ENCODE results near the gene BTBD9.

BTBD9 gene

DNA sequence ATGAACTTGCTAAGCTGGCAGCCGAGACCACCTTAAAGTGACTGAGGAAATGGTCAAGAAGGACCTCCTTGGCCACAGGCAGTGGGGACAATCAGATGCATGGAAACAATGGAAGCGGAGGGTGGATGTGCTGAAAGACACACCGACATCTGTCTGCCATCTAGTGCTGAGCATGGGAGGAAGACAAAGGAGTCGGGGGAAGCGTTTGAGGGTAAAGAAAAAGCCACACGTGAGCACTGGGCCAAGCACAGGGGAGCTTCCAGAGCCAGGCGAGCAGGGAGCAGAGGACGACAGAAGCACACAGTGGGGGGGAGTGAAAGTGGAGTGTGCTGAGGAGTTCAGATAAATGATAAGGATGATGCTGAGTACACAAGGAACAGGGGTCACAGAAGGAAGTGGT lies 452.4 kb downstream of the BTBD9 start:
- Histone ChIP-seq H3K27me3 (ENCODE audit: control insufficient read depth in 1 of 2, insufficient read depth in 1 of 2, low read length in 2 of 2) (no peaks in the 10 kb centered on the region), H3K14ac (ENCODE audit: low read length in 2 of 2) (no peak overlapping the region), H3K9ac (ENCODE audit: low read length) (no peak overlapping the region), H2BK15ac (ENCODE audit: low read depth, poor library complexity, severe bottlenecking) (no peak overlapping the region), H3K27ac (ENCODE audit: low read length, poor library complexity, severe bottlenecking) (no peak overlapping the region), H2AFZ (ENCODE audit: low read depth, low read length) (no peak overlapping the region), H2BK5ac (ENCODE audit: low read depth, low read length, poor library complexity, severe bottlenecking) (no peak overlapping the region), H3K4me3 (ENCODE audit: insufficient read depth in 1 of 2, low read depth in 1 of 2, low read length in 2 of 2) (no peak overlapping the region), H2BK120ac (ENCODE audit: low read depth, low read length) (no peak overlapping the region), H3K9me3 (ENCODE audit: control insufficient read depth, low read length) (no peaks in the 10 kb centered on the region), H3K18ac (ENCODE audit: low read depth in 1 of 2, low read length in 2 of 2) (no peak overlapping the region), H3K36me3 (ENCODE audit: control insufficient read depth in 1 of 2, insufficient read depth in 2 of 2, low read depth in 1 of 2, low read length in 2 of 2) (peaks cover 6 to 8% of the 10 kb centered on the region in 2 experiments), H2AK5ac (ENCODE audit: low read length, severe bottlenecking) (no peak overlapping the region), H3K4me2 (ENCODE audit: low read length, poor library complexity, severe bottlenecking) (no peak overlapping the region), H2BK12ac (ENCODE audit: low read length in 2 of 2) (no peak overlapping the region), H3K4me1 (ENCODE audit: control insufficient read depth, insufficient read depth, low read depth, low read length) (peaks cover 2% of the 10 kb centered on the region), H3K79me1 (replicated peaks; ENCODE audit: low read length, poor library complexity, severe bottlenecking) (no peaks in the 10 kb centered on the region), H3K4ac (ENCODE audit: low read depth in 1 of 2, low read length in 2 of 2) (no peak overlapping the region), H4K8ac (ENCODE audit: low read length) (no peak overlapping the region), H3K23ac (ENCODE audit: low read length in 2 of 2) (no peak overlapping the region), H4K91ac (ENCODE audit: low read length) (no peak overlapping the region)
- 72% methylated on average over 8 of the region's 8 CpGs for WGBS
- no peak for DNase-seq

DNA sequence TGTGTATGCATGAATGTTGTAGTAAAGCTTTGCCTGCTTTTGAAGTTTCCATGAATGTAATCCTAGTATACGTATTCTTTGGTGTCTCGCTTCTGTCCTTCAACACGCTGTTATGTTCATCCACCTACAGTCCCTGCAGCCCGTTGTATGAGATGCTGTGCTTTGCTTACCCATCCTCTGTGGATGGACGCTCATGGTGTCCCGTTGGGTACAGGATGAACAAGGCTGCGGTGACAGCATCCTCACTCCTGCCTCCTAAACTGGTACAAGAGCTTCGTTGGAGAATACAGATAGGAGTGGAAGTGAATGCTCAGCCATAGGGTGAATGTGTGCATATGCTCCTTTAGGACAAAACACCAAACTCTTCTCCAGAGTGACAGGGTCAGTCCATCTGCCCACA lies 454.0 kb downstream of the BTBD9 start:
- Histone ChIP-seq H2AFZ (ENCODE audit: low read depth, low read length) (no peak overlapping the region), H3K79me1 (replicated peaks; ENCODE audit: low read length, poor library complexity, severe bottlenecking) (no peaks in the 10 kb centered on the region), H2AK5ac (ENCODE audit: low read length, severe bottlenecking) (no peak overlapping the region), H3K14ac (ENCODE audit: low read length in 2 of 2) (no peak overlapping the region), H3K27ac (ENCODE audit: low read length, poor library complexity, severe bottlenecking) (no peak overlapping the region), H2BK5ac (ENCODE audit: low read depth, low read length, poor library complexity, severe bottlenecking) (no peak overlapping the region), H4K8ac (ENCODE audit: low read length) (no peak overlapping the region), H3K36me3 (ENCODE audit: control insufficient read depth in 1 of 2, insufficient read depth in 2 of 2, low read depth in 1 of 2, low read length in 2 of 2) (peaks cover 3 to 8% of the 10 kb centered on the region in 2 experiments), H3K4me3 (ENCODE audit: insufficient read depth in 1 of 2, low read depth in 1 of 2, low read length in 2 of 2) (no peak overlapping the region), H2BK15ac (ENCODE audit: low read depth, poor library complexity, severe bottlenecking) (no peak overlapping the region), H3K27me3 (ENCODE audit: control insufficient read depth in 1 of 2, insufficient read depth in 1 of 2, low read length in 2 of 2) (no peaks in the 10 kb centered on the region), H3K23ac (ENCODE audit: low read length in 2 of 2) (no peak overlapping the region), H2BK120ac (ENCODE audit: low read depth, low read length) (no peak overlapping the region), H3K4ac (ENCODE audit: low read depth in 1 of 2, low read length in 2 of 2) (no peak overlapping the region), H3K4me2 (ENCODE audit: low read length, poor library complexity, severe bottlenecking) (no peak overlapping the region), H4K91ac (ENCODE audit: low read length) (no peak overlapping the region), H3K18ac (ENCODE audit: low read depth in 1 of 2, low read length in 2 of 2) (no peak overlapping the region), H3K4me1 (ENCODE audit: control insufficient read depth, insufficient read depth, low read depth, low read length) (no peaks in the 10 kb centered on the region), H2BK12ac (ENCODE audit: low read length in 2 of 2) (no peak overlapping the region), H3K9ac (ENCODE audit: low read length) (no peak overlapping the region), H3K9me3 (ENCODE audit: control insufficient read depth, low read length) (no peaks in the 10 kb centered on the region)
- WGBS, result 96% methylated on average over 8 of the region's 8 CpGs
- no peak for DNase-seq

DNA sequence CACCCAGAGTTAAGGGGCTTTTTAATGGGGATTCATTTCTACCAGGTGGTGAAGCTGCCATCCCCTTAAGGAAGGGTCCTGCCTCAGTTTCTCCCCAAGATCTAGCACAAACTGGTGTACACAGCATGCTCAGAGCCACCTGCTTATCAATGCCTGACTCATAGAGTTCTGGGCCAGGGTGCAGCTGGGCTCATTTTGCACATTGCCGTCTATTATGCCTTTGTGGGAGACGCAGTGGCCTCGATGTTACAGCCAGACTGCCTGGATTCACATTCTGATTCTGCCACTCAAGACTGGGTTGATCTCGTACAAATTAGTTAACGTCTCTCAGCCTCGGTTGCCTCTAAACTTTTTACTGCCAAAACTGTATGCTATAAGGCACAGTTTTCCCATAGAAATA lies 454.5 kb downstream of the BTBD9 start:
- no peak overlapping the region for H3K4ac ChIP-seq (ENCODE audit: low read depth in 1 of 2, low read length in 2 of 2)
- H2BK5ac ChIP-seq (ENCODE audit: low read depth, low read length, poor library complexity, severe bottlenecking), result no peak overlapping the region
- no peak overlapping the region for H3K14ac ChIP-seq (ENCODE audit: low read length in 2 of 2)
- no peak overlapping the region for H3K27ac ChIP-seq (ENCODE audit: low read length, poor library complexity, severe bottlenecking)
- H3K27me3 ChIP-seq (ENCODE audit: control insufficient read depth in 1 of 2, insufficient read depth in 1 of 2, low read length in 2 of 2), result no peaks in the 10 kb centered on the region
- H2BK12ac ChIP-seq (ENCODE audit: low read length in 2 of 2), result no peak overlapping the region
- no peak overlapping the region for H3K9ac ChIP-seq (ENCODE audit: low read length)
- H2BK15ac ChIP-seq (ENCODE audit: low read depth, poor library complexity, severe bottlenecking), result no peak overlapping the region
- no peaks in the 10 kb centered on the region for H3K9me3 ChIP-seq (ENCODE audit: control insufficient read depth, low read length)
- H3K4me3 ChIP-seq (ENCODE audit: insufficient read depth in 1 of 2, low read depth in 1 of 2, low read length in 2 of 2), result no peak overlapping the region
- no peak overlapping the region for H3K23ac ChIP-seq (ENCODE audit: low read length in 2 of 2)
- no peak for DNase-seq
- no peak overlapping the region for H2AK5ac ChIP-seq (ENCODE audit: low read length, severe bottlenecking)
- no peaks in the 10 kb centered on the region for H3K4me1 ChIP-seq (ENCODE audit: control insufficient read depth, insufficient read depth, low read depth, low read length)
- no peak overlapping the region for H2AFZ ChIP-seq (ENCODE audit: low read depth, low read length)
- no peak overlapping the region for H3K4me2 ChIP-seq (ENCODE audit: low read length, poor library complexity, severe bottlenecking)
- H3K79me1 ChIP-seq (replicated peaks; ENCODE audit: low read length, poor library complexity, severe bottlenecking), result no peaks in the 10 kb centered on the region
- H3K36me3 ChIP-seq (ENCODE audit: control insufficient read depth in 1 of 2, insufficient read depth in 2 of 2, low read depth in 1 of 2, low read length in 2 of 2), result peaks cover 3 to 8% of the 10 kb centered on the region in 2 experiments
- 97% methylated on average over 6 of the region's 6 CpGs for WGBS
- no peak overlapping the region for H3K18ac ChIP-seq (ENCODE audit: low read depth in 1 of 2, low read length in 2 of 2)
- no peak overlapping the region for H4K91ac ChIP-seq (ENCODE audit: low read length)
- no peak overlapping the region for H2BK120ac ChIP-seq (ENCODE audit: low read depth, low read length)
- no peak overlapping the region for H4K8ac ChIP-seq (ENCODE audit: low read length)

DNA sequence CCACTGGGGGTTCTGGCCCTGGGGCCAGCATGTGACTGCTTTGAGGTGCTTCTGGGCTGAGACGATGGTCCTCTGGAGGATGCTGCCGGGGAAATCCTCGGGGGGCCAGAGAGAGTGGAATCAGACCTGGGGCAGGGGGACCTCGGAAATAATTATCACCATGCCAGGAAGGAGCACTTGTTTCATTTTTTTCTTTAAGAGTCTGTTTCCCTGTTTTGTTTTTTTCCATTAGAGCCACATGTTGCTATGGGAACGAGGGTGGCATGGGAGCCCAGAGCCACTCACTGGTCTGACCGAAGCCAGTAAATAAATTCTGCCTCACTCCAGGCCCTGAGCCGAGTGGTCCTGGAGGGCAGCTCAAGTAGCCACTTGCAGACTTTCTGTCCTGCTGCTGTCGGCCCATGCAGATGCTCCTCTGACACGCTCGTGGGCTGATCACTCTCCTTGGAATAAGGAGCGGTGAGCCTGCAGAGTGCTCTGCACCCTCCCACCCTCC lies 455.1 kb downstream of the BTBD9 start:
- no peak overlapping the region for H3K18ac ChIP-seq (ENCODE audit: low read depth in 1 of 2, low read length in 2 of 2)
- no peak overlapping the region for H2AK5ac ChIP-seq (ENCODE audit: low read length, severe bottlenecking)
- no peak overlapping the region for H2BK5ac ChIP-seq (ENCODE audit: low read depth, low read length, poor library complexity, severe bottlenecking)
- H3K23ac ChIP-seq (ENCODE audit: low read length in 2 of 2), result no peak overlapping the region
- H2BK15ac ChIP-seq (ENCODE audit: low read depth, poor library complexity, severe bottlenecking), result no peak overlapping the region
- H3K4me1 ChIP-seq (ENCODE audit: control insufficient read depth, insufficient read depth, low read depth, low read length), result no peaks in the 10 kb centered on the region
- no peak overlapping the region for H3K4me2 ChIP-seq (ENCODE audit: low read length, poor library complexity, severe bottlenecking)
- H3K9ac ChIP-seq (ENCODE audit: low read length), result no peak overlapping the region
- H2AFZ ChIP-seq (ENCODE audit: low read depth, low read length), result no peak overlapping the region
- 84% methylated on average over 11 of the region's 11 CpGs for WGBS
- no peak overlapping the region for H3K4ac ChIP-seq (ENCODE audit: low read depth in 1 of 2, low read length in 2 of 2)
- no peak overlapping the region for H4K91ac ChIP-seq (ENCODE audit: low read length)
- no peaks in the 10 kb centered on the region for H3K79me1 ChIP-seq (replicated peaks; ENCODE audit: low read length, poor library complexity, severe bottlenecking)
- no peak for DNase-seq
- no peaks in the 10 kb centered on the region for H3K27me3 ChIP-seq (ENCODE audit: control insufficient read depth in 1 of 2, insufficient read depth in 1 of 2, low read length in 2 of 2)
- H2BK12ac ChIP-seq (ENCODE audit: low read length in 2 of 2), result no peak overlapping the region
- H3K36me3 ChIP-seq (ENCODE audit: control insufficient read depth in 1 of 2, insufficient read depth in 2 of 2, low read depth in 1 of 2, low read length in 2 of 2), result peaks cover 3 to 8% of the 10 kb centered on the region in 2 experiments
- no peak overlapping the region for H3K27ac ChIP-seq (ENCODE audit: low read length, poor library complexity, severe bottlenecking)
- H2BK120ac ChIP-seq (ENCODE audit: low read depth, low read length), result no peak overlapping the region
- no peak overlapping the region for H4K8ac ChIP-seq (ENCODE audit: low read length)
- H3K14ac ChIP-seq (ENCODE audit: low read length in 2 of 2), result no peak overlapping the region
- H3K4me3 ChIP-seq (ENCODE audit: insufficient read depth in 1 of 2, low read depth in 1 of 2, low read length in 2 of 2), result no peak overlapping the region
- no peaks in the 10 kb centered on the region for H3K9me3 ChIP-seq (ENCODE audit: control insufficient read depth, low read length)

Data from mesenchymal stem cell (in vitro differentiated cells and primary cell).